ENCODE results near the gene EFCAB6.

The EFCAB6 gene

DNA sequence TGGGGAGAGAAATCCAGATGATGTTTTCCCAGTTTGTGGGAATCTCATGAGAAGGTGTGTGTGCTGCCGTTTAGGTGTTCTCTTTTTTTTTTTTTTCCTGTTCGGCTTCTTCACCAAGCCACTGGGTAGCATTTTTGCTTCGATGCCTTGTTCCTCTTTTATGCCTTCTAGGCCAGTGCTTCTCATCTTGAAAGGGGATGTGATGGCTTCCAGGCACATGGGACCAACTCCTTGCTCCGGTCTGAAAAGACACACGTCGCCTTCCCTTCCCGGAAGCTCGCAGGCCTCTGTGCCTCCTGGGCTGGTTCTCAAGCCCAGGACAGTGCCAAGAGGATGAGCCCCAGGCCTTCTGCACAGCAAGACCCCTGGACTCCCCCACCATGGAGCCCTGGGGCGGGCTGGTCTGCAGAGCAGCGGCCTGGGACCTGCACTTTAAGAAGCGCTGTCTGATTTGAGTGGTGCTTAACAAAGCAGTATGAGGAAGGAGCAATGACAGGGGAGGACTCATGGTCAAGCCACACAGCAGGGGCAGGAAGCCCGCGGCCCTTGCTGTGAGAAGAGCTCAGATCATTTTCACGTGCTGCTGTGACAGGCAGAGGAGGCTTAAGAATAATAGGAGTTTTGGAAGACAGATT, 241.5 kb downstream of the EFCAB6 start:
- TF ChIP-seq, protein P1, sequence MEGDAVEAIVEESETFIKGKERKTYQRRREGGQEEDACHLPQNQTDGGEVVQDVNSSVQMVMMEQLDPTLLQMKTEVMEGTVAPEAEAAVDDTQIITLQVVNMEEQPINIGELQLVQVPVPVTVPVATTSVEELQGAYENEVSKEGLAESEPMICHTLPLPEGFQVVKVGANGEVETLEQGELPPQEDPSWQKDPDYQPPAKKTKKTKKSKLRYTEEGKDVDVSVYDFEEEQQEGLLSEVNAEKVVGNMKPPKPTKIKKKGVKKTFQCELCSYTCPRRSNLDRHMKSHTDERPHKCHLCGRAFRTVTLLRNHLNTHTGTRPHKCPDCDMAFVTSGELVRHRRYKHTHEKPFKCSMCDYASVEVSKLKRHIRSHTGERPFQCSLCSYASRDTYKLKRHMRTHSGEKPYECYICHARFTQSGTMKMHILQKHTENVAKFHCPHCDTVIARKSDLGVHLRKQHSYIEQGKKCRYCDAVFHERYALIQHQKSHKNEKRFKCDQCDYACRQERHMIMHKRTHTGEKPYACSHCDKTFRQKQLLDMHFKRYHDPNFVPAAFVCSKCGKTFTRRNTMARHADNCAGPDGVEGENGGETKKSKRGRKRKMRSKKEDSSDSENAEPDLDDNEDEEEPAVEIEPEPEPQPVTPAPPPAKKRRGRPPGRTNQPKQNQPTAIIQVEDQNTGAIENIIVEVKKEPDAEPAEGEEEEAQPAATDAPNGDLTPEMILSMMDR (IDR thresholded peaks at IDR 0.05; ENCODE audit: insufficient read depth, low read length, poor library complexity, severe bottlenecking), result no peak
- DNase-seq (ENCODE audit: extremely low read depth, insufficient read length), result no peak
- Histone ChIP-seq H3K27me3 (replicated peaks; ENCODE audit: control insufficient read depth, insufficient read depth, low read length) (peaks cover 2% of the 10 kb centered on the region; the same call in 1 of the 2 replicates), H3K4me3 (replicated peaks; ENCODE audit: low read depth, low read length) (no peak overlapping the region), H3K36me3 (ENCODE audit: control insufficient read depth, insufficient read depth, low read length) (no peaks in the 10 kb centered on the region)

DNA sequence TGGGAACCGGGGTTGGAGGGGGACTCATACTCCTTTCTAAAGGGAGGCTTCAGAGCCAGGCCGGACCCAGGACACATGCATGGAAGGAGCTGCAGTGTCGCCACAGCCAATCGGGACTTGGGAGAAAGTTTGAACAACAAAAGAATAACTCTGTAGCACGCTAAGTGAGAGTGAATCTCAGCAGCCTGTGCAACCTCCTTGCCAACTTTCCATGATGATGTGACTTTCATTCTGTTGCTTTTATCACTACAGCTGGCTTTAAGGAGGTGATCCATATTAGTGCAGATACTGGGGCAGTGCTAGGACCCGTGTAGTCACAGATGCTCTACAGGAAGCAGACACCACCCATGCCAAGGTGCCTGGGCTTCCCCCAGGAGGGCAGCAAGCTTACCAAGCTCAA, 243.0 kb downstream of the EFCAB6 start:
- Histone ChIP-seq H3K36me3 (ENCODE audit: control insufficient read depth, insufficient read depth, low read length) (no peaks in the 10 kb centered on the region), H3K4me3 (replicated peaks; ENCODE audit: low read depth, low read length) (no peak overlapping the region), H3K27me3 (replicated peaks; ENCODE audit: control insufficient read depth, insufficient read depth, low read length) (no peaks in the 10 kb centered on the region)
- TF ChIP-seq, protein P1 (IDR thresholded peaks at IDR 0.05; ENCODE audit: insufficient read depth, low read length, poor library complexity, severe bottlenecking), result no peak
- no peak for DNase-seq (ENCODE audit: extremely low read depth, insufficient read length)

DNA sequence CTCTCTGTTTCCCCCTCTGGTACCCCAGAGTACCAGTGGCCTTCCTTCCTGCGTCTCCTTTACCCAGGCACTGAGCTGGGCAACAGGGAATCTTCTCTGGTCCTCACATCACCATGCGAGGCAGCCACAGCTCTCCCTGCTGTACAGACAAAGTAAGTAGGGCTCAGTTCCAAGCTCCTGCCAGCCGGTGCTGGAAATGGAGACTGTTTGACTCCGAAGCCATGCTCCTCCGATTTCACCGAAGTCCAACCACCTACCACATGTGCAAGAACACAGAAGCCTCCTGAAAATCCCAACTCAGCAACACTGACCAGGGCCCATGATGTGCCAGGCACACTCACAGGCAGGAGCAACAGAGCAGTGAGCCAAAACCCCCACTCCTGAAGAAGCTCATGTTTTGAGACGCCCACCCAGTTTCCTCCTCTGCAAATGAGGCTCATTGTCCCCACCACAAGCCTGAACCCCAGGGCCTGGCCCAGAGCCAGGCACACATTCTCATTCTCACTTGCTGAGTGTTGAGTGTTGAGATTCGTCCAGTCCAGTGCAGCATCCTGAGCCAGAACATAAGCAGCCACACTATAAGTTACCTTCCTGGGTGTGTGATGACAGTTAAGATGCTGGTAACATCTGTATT, 244.3 kb downstream of the EFCAB6 start:
- Histone ChIP-seq H3K4me3 (replicated peaks; ENCODE audit: low read depth, low read length) (no peak overlapping the region), H3K36me3 (ENCODE audit: control insufficient read depth, insufficient read depth, low read length) (no peaks in the 10 kb centered on the region), H3K27me3 (replicated peaks; ENCODE audit: control insufficient read depth, insufficient read depth, low read length) (no peaks in the 10 kb centered on the region)
- DNase-seq (ENCODE audit: extremely low read depth, insufficient read length), result no peak
- TF ChIP-seq, protein P1 (IDR thresholded peaks at IDR 0.05; ENCODE audit: insufficient read depth, low read length, poor library complexity, severe bottlenecking), result no peak

DNA sequence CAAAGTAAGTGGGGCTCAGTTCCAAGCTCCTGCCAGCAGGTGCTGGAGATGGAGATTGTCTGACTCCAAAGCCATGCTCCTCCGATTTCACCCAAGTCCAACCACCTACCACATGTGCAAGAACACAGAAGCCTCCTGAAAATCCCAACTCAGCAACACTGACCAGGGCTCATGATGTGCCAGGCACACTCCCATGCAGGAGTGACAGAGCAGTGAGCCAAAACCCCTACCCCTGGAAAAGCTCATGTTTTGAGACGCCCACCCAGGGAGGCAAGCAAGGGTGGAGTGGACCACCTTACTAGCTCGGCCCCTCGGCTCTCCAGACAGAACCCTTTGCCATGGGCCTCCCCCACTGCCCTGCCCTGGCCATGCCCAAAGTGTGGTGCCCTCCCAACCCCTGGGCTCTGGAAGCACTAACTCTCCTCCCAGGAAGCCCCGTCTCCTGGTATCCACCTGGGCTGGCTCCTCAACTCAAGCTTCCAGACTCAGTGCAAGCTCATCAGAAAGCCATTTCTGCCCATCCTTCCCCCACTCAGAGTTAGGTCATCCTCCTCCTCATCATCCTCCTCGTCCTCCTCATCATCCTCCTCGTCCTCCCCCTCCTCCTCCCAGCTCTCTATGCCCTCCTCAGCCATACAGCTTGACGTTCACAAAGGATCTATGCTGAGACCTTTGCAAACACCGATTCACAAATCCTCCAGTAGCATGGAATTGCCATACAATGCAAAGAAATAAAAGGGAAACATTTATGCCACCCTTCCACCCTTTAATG, 245.4 kb downstream of the EFCAB6 start:
- Histone ChIP-seq H3K27me3 (replicated peaks; ENCODE audit: control insufficient read depth, insufficient read depth, low read length) (no peaks in the 10 kb centered on the region), H3K36me3 (ENCODE audit: control insufficient read depth, insufficient read depth, low read length) (no peaks in the 10 kb centered on the region), H3K4me3 (replicated peaks; ENCODE audit: low read depth, low read length) (no peak overlapping the region)
- TF ChIP-seq, protein P1 (IDR thresholded peaks at IDR 0.05; ENCODE audit: insufficient read depth, low read length, poor library complexity, severe bottlenecking), result no peak
- no peak for DNase-seq (ENCODE audit: extremely low read depth, insufficient read length)

DNA sequence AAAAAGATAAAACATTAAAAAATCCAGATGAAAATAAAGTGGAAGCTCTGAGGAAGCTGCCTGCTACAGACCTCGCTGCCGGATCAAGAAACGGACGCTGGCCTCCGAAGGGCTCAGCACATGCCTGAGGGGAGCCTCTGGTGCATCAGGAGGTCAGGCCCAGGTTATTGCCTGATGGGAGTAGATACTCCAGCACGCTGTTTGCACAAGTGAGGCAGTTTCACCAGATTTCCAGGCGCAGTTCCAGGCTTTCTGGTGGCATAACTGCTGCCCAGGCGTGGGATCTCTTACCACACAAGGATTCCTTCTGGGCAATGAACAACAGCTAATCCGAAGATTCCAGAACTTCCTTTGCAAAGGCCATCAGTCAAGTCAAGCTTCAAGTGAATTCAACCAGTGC, 246.1 kb downstream of the EFCAB6 start:
- Histone ChIP-seq H3K36me3 (ENCODE audit: control insufficient read depth, insufficient read depth, low read length) (no peaks in the 10 kb centered on the region), H3K27me3 (replicated peaks; ENCODE audit: control insufficient read depth, insufficient read depth, low read length) (no peaks in the 10 kb centered on the region), H3K4me3 (replicated peaks; ENCODE audit: low read depth, low read length) (no peak overlapping the region)
- TF ChIP-seq, protein P1 (IDR thresholded peaks at IDR 0.05; ENCODE audit: insufficient read depth, low read length, poor library complexity, severe bottlenecking), result no peak
- DNase-seq (ENCODE audit: extremely low read depth, insufficient read length), result no peak

All from GM06990 (cell line).